Stimulated activated CD8-positive, alpha-beta memory T cell treated with anti-CD3 and anti-CD28 coated beads, Interleukin-2, amount 100 ng/mL, for 1 hour (primary cell): ENCODE results near the gene GPR37.

Source experiments
- DNase-seq, 2 donors: peaks; one replicate each; pipeline ENCODE4 v3.0.0-alpha.2; 2020; ENCODE audit warnings: low read depth in 2 of 2

The GPR37 gene

GRCh38 chr7:124728610-124729009, 37.0 kb downstream of the GPR37 start:
- no peak for DNase-seq

GRCh38 chr7:124724507-124725192, 40.9 kb downstream of the GPR37 start:
- DNase-seq: no peak

GRCh38 chr7:124724079-124724478, 41.5 kb downstream of the GPR37 start:
- DNase-seq: no peak

GRCh38 chr7:124723012-124723411, 42.6 kb downstream of the GPR37 start:
- no peak for DNase-seq

- no peak for DNase-seq
Observed at GRCh38 chr7:124722292-124722691, 43.3 kb downstream of the GPR37 start.

GRCh38 chr7:124720195-124720594, 45.4 kb downstream of the GPR37 start:
- no peak for DNase-seq

- no peak for DNase-seq
Observed at GRCh38 chr7:124718032-124718766, 47.4 kb downstream of the GPR37 start.

GRCh38 chr7:124716894-124717293, 48.7 kb downstream of the GPR37 start:
- DNase-seq: no peak

- DNase-seq: no peak
Observed at GRCh38 chr7:124713086-124713485, 52.5 kb downstream of the GPR37 start.

GRCh38 chr7:124712017-124712416, 53.6 kb downstream of the GPR37 start:
- no peak for DNase-seq

GRCh38 chr7:124702385-124702784, 63.2 kb downstream of the GPR37 start:
- no peak for DNase-seq

GRCh38 chr7:124701955-124702354, 63.6 kb downstream of the GPR37 start:
- no peak for DNase-seq

GRCh38 chr7:124700655-124701054, 64.9 kb downstream of the GPR37 start:
- DNase-seq: no peak

- no peak for DNase-seq
Observed at GRCh38 chr7:124698964-124699363, 66.6 kb downstream of the GPR37 start.

GRCh38 chr7:124697746-124698145, 67.8 kb downstream of the GPR37 start:
- DNase-seq: no peak
